ENCODE results near the gene AKAP7.

The AKAP7 gene

GRCh38 chr6:131199568-131200272, 64.5 kb downstream of the AKAP7 start:
- H3K4me3 ChIP-seq (ENCODE audit: low read depth, low read length) = no peak overlapping the region
- no peaks in the 10 kb centered on the region for H3K36me3 ChIP-seq (ENCODE audit: control insufficient read depth, insufficient read depth, low read length)
- peaks cover 5% of the 10 kb centered on the region for H3K4me1 ChIP-seq (ENCODE audit: control insufficient read depth, insufficient read depth, low read length)
- no peak overlapping the region for H3K9ac ChIP-seq (ENCODE audit: low read depth, low read length)
- H3K9me3 ChIP-seq (ENCODE audit: control insufficient read depth, insufficient read depth, low read length) = no peaks in the 10 kb centered on the region
- H3K27ac ChIP-seq (ENCODE audit: low read depth, low read length) = no peak overlapping the region
- no peaks in the 10 kb centered on the region for H3K27me3 ChIP-seq (ENCODE audit: control insufficient read depth, insufficient read depth, low read length)

- Histone ChIP-seq H3K4me3 (ENCODE audit: low read depth, low read length) (no peak overlapping the region), H3K9ac (ENCODE audit: low read depth, low read length) (no peak overlapping the region), H3K27me3 (ENCODE audit: control insufficient read depth, insufficient read depth, low read length) (no peaks in the 10 kb centered on the region), H3K4me1 (ENCODE audit: control insufficient read depth, insufficient read depth, low read length) (peaks cover 23% of the 10 kb centered on the region), H3K9me3 (ENCODE audit: control insufficient read depth, insufficient read depth, low read length) (no peaks in the 10 kb centered on the region), H3K36me3 (ENCODE audit: control insufficient read depth, insufficient read depth, low read length) (no peaks in the 10 kb centered on the region), H3K27ac (ENCODE audit: low read depth, low read length) (no peak overlapping the region)
Observed at GRCh38 chr6:131205481-131206244, 70.4 kb downstream of the AKAP7 start.

GRCh38 chr6:131206463-131207251, 71.4 kb downstream of the AKAP7 start:
- Histone ChIP-seq H3K27ac (ENCODE audit: low read depth, low read length) (no peak overlapping the region), H3K4me3 (ENCODE audit: low read depth, low read length) (no peak overlapping the region), H3K36me3 (ENCODE audit: control insufficient read depth, insufficient read depth, low read length) (no peaks in the 10 kb centered on the region), H3K27me3 (ENCODE audit: control insufficient read depth, insufficient read depth, low read length) (no peaks in the 10 kb centered on the region), H3K4me1 (ENCODE audit: control insufficient read depth, insufficient read depth, low read length) (peaks cover 23% of the 10 kb centered on the region), H3K9ac (ENCODE audit: low read depth, low read length) (no peak overlapping the region), H3K9me3 (ENCODE audit: control insufficient read depth, insufficient read depth, low read length) (no peaks in the 10 kb centered on the region)

- H3K4me1 ChIP-seq (ENCODE audit: control insufficient read depth, insufficient read depth, low read length) = peaks cover 23% of the 10 kb centered on the region
- no peaks in the 10 kb centered on the region for H3K9me3 ChIP-seq (ENCODE audit: control insufficient read depth, insufficient read depth, low read length)
- H3K4me3 ChIP-seq (ENCODE audit: low read depth, low read length) = no peak overlapping the region
- H3K9ac ChIP-seq (ENCODE audit: low read depth, low read length) = no peak overlapping the region
- H3K27me3 ChIP-seq (ENCODE audit: control insufficient read depth, insufficient read depth, low read length) = no peaks in the 10 kb centered on the region
- H3K36me3 ChIP-seq (ENCODE audit: control insufficient read depth, insufficient read depth, low read length) = no peaks in the 10 kb centered on the region
- no peak overlapping the region for H3K27ac ChIP-seq (ENCODE audit: low read depth, low read length)
Observed at GRCh38 chr6:131208787-131209186, 73.5 kb downstream of the AKAP7 start.

GRCh38 chr6:131210469-131210868, 75.2 kb downstream of the AKAP7 start:
- Histone ChIP-seq H3K9me3 (ENCODE audit: control insufficient read depth, insufficient read depth, low read length) (no peaks in the 10 kb centered on the region), H3K9ac (ENCODE audit: low read depth, low read length) (no peak overlapping the region), H3K4me1 (ENCODE audit: control insufficient read depth, insufficient read depth, low read length) (peaks cover 18% of the 10 kb centered on the region), H3K4me3 (ENCODE audit: low read depth, low read length) (no peak overlapping the region), H3K27me3 (ENCODE audit: control insufficient read depth, insufficient read depth, low read length) (no peaks in the 10 kb centered on the region), H3K36me3 (ENCODE audit: control insufficient read depth, insufficient read depth, low read length) (no peaks in the 10 kb centered on the region), H3K27ac (ENCODE audit: low read depth, low read length) (no peak overlapping the region)

- H3K4me1 ChIP-seq (ENCODE audit: control insufficient read depth, insufficient read depth, low read length) = peaks cover 10% of the 10 kb centered on the region
- H3K4me3 ChIP-seq (ENCODE audit: low read depth, low read length) = no peak overlapping the region
- H3K36me3 ChIP-seq (ENCODE audit: control insufficient read depth, insufficient read depth, low read length) = no peaks in the 10 kb centered on the region
- no peak overlapping the region for H3K27ac ChIP-seq (ENCODE audit: low read depth, low read length)
- no peaks in the 10 kb centered on the region for H3K9me3 ChIP-seq (ENCODE audit: control insufficient read depth, insufficient read depth, low read length)
- no peaks in the 10 kb centered on the region for H3K27me3 ChIP-seq (ENCODE audit: control insufficient read depth, insufficient read depth, low read length)
- no peak overlapping the region for H3K9ac ChIP-seq (ENCODE audit: low read depth, low read length)
Observed at GRCh38 chr6:131212024-131212423, 76.8 kb downstream of the AKAP7 start.

GRCh38 chr6:131212913-131213312, 77.6 kb downstream of the AKAP7 start:
- Histone ChIP-seq H3K4me1 (ENCODE audit: control insufficient read depth, insufficient read depth, low read length) (peaks cover 10% of the 10 kb centered on the region), H3K27me3 (ENCODE audit: control insufficient read depth, insufficient read depth, low read length) (no peaks in the 10 kb centered on the region), H3K36me3 (ENCODE audit: control insufficient read depth, insufficient read depth, low read length) (no peaks in the 10 kb centered on the region), H3K4me3 (ENCODE audit: low read depth, low read length) (no peak overlapping the region), H3K9me3 (ENCODE audit: control insufficient read depth, insufficient read depth, low read length) (no peaks in the 10 kb centered on the region), H3K27ac (ENCODE audit: low read depth, low read length) (no peak overlapping the region), H3K9ac (ENCODE audit: low read depth, low read length) (no peak overlapping the region)

- Histone ChIP-seq H3K27ac (ENCODE audit: low read depth, low read length) (no peak overlapping the region), H3K4me3 (ENCODE audit: low read depth, low read length) (no peak overlapping the region), H3K9ac (ENCODE audit: low read depth, low read length) (no peak overlapping the region), H3K27me3 (ENCODE audit: control insufficient read depth, insufficient read depth, low read length) (no peaks in the 10 kb centered on the region), H3K9me3 (ENCODE audit: control insufficient read depth, insufficient read depth, low read length) (no peaks in the 10 kb centered on the region), H3K36me3 (ENCODE audit: control insufficient read depth, insufficient read depth, low read length) (no peaks in the 10 kb centered on the region), H3K4me1 (ENCODE audit: control insufficient read depth, insufficient read depth, low read length) (peaks cover 4% of the 10 kb centered on the region)
Observed at GRCh38 chr6:131213501-131213990, 78.3 kb downstream of the AKAP7 start.

GRCh38 chr6:131215219-131215618, 80.0 kb downstream of the AKAP7 start:
- Histone ChIP-seq H3K27me3 (ENCODE audit: control insufficient read depth, insufficient read depth, low read length) (no peaks in the 10 kb centered on the region), H3K9me3 (ENCODE audit: control insufficient read depth, insufficient read depth, low read length) (no peaks in the 10 kb centered on the region), H3K27ac (ENCODE audit: low read depth, low read length) (no peak overlapping the region), H3K36me3 (ENCODE audit: control insufficient read depth, insufficient read depth, low read length) (no peaks in the 10 kb centered on the region), H3K4me3 (ENCODE audit: low read depth, low read length) (no peak overlapping the region), H3K4me1 (ENCODE audit: control insufficient read depth, insufficient read depth, low read length) (no peaks in the 10 kb centered on the region), H3K9ac (ENCODE audit: low read depth, low read length) (no peak overlapping the region)

GRCh38 chr6:131216246-131216645, 81.0 kb downstream of the AKAP7 start:
- Histone ChIP-seq H3K27me3 (ENCODE audit: control insufficient read depth, insufficient read depth, low read length) (no peaks in the 10 kb centered on the region), H3K27ac (ENCODE audit: low read depth, low read length) (no peak overlapping the region), H3K9ac (ENCODE audit: low read depth, low read length) (no peak overlapping the region), H3K4me1 (ENCODE audit: control insufficient read depth, insufficient read depth, low read length) (no peaks in the 10 kb centered on the region), H3K36me3 (ENCODE audit: control insufficient read depth, insufficient read depth, low read length) (no peaks in the 10 kb centered on the region), H3K4me3 (ENCODE audit: low read depth, low read length) (no peak overlapping the region), H3K9me3 (ENCODE audit: control insufficient read depth, insufficient read depth, low read length) (no peaks in the 10 kb centered on the region)

GRCh38 chr6:131222773-131223172, 87.5 kb downstream of the AKAP7 start:
- Histone ChIP-seq H3K27me3 (ENCODE audit: control insufficient read depth, insufficient read depth, low read length) (no peaks in the 10 kb centered on the region), H3K9me3 (ENCODE audit: control insufficient read depth, insufficient read depth, low read length) (no peaks in the 10 kb centered on the region), H3K9ac (ENCODE audit: low read depth, low read length) (no peak overlapping the region), H3K27ac (ENCODE audit: low read depth, low read length) (no peak overlapping the region), H3K36me3 (ENCODE audit: control insufficient read depth, insufficient read depth, low read length) (no peaks in the 10 kb centered on the region), H3K4me1 (ENCODE audit: control insufficient read depth, insufficient read depth, low read length) (peaks cover 14% of the 10 kb centered on the region), H3K4me3 (ENCODE audit: low read depth, low read length) (no peak overlapping the region)

Data from HUES48 (cell line).